Erythroblast (primary cell): ENCODE results near the gene RICTOR.

ENCODE experiments used
- DNase-seq, 2 experiments: peaks; one replicate each; lab custom pipeline; 2025; lab: John Stamatoyannopoulos, UW
- GATA1 ChIP-seq: IDR thresholded peaks from 2 replicates; pipeline ENCODE4 v1.6.1; 2011; ENCODE audit warnings: low read depth, mild to moderate bottlenecking, control low read depth, low read length, moderate library complexity
- POLR2A ChIP-seq: IDR thresholded peaks from 2 replicates; pipeline ENCODE4 v1.6.1; 2011; ENCODE audit warnings: mild to moderate bottlenecking, low read length

Gene RICTOR

DNA sequence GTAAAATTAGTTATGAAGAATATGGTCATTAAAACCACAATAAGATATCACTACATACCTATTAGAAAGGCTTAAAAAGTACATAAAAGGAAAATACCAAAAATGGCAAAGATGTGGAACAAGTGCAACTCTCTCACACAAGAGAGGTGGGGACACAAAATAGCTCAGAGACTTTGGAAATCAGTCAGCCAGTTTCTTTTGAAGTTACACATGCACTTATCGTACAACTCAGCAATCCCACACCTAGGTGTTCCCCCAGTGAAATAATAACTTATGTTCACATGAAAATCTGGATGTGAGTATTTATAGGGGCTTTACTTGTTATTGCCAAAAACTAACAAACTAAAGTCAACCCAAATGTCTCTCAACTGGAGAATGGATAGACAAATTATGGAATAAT lies 9.8 kb upstream of the RICTOR start:
- no peak for DNase-seq
- TF ChIP-seq GATA1 (no peak), POLR2A (no peak)

GRCh38 chr5:39082995-39083394 lies 8.8 kb upstream of the RICTOR start:
- TF ChIP-seq GATA1 = no peak
- no peak for TF ChIP-seq POLR2A

GRCh38 chr5:39080597-39081204 lies 6.5 kb upstream of the RICTOR start:
- TF ChIP-seq POLR2A = no peak
- TF ChIP-seq GATA1 = no peak
- peak; percentile 83 to 85 for DNase-seq

More at GRCh38 chr5:39082995-39083394, 8.8 kb upstream of the RICTOR start:
- no peak for DNase-seq

DNA sequence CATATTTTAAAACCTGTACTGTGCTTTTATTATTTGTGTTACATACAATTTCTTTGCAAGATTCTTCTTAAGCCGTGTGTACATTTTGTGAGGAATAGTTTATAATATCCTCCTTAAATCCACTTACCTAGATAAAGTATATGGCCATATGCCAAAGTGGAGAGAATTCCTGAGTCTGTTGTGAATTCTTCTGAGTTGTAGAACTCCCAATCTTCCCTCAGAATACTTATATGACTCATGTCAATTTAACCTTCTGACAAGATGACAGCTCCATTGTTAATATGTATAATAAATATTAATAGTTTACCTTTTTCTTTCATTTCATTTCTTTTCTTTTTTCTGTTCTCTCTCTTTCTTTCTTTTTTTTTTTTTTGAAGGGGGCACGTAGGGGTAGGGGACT lies 6.0 kb upstream of the RICTOR start:
- no peak for DNase-seq
- TF ChIP-seq GATA1 (no peak), POLR2A (no peak)

DNA sequence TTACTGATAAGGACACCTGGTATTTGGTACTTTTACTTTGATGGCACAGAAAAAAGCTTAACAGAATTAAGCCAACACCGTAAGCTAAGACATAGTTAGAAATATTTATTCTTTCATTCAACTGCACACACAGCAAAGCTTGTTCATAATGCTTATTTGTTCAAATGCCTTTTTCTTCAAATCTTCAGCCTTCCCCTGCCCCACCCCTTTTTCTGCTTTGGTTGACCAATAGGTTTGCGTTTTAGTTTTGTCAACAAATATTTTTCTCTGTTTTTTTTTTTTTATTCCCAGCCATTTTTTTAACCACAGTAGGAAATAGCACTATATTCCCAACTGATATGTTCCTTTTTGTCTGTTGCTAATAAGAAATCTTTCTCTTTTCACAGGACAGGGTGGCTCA lies 4.9 kb upstream of the RICTOR start:
- no peak for TF ChIP-seq POLR2A
- TF ChIP-seq GATA1 = no peak
- DNase-seq = no peak

GRCh38 chr5:39076757-39077728 lies 2.8 kb upstream of the RICTOR start:
- peak; percentile 36 to 48 for DNase-seq
- no peak for TF ChIP-seq GATA1
- TF ChIP-seq POLR2A = no peak

DNA sequence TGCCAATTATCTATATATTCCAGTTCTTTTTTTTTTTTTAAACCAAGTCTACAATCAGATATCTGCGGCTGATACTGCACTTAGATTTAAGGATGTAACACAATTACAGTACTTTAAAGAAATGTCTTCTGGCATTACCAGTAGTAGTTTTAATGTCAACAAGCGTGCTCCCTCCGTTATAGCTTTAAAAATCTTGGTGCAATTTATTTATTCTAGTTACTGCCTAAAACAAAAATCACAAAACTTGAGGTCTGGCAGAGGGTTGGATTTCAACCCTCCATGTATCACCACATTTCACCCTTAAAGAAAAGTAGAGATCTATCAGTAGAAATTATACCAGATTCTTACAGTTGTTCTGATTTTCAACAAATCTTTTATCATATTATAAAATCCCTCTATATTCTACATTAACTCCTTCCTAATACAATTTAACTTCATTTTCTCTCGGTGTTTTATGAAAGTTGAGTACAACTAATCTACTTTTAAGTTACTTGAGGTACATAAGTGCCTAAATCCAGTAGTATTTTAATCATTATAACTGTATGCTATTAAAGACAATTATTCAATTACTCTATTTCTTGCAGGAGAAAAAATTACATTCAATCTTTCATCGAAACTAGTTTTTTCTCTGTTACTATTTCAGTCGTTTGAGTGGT lies 2.0 kb upstream of the RICTOR start:
- DNase-seq = no peak
- TF ChIP-seq POLR2A = no peak
- no peak for TF ChIP-seq GATA1

DNA sequence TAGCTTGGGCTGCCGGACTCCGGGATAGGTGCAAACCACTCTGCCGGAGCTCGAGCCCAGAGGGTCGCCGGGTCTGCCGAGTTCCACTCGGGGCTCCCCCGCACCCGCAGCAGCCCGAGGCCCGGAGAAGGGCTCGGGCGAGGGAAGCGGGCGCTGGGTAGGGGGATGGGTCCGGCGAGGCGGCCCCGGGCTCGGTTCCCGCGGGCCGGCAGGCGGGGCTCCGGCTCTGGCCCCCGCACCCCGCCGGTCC lies 507 bp downstream of the RICTOR start:
- no peak for DNase-seq
- TF ChIP-seq GATA1 (no peak), POLR2A (no peak)

DNA sequence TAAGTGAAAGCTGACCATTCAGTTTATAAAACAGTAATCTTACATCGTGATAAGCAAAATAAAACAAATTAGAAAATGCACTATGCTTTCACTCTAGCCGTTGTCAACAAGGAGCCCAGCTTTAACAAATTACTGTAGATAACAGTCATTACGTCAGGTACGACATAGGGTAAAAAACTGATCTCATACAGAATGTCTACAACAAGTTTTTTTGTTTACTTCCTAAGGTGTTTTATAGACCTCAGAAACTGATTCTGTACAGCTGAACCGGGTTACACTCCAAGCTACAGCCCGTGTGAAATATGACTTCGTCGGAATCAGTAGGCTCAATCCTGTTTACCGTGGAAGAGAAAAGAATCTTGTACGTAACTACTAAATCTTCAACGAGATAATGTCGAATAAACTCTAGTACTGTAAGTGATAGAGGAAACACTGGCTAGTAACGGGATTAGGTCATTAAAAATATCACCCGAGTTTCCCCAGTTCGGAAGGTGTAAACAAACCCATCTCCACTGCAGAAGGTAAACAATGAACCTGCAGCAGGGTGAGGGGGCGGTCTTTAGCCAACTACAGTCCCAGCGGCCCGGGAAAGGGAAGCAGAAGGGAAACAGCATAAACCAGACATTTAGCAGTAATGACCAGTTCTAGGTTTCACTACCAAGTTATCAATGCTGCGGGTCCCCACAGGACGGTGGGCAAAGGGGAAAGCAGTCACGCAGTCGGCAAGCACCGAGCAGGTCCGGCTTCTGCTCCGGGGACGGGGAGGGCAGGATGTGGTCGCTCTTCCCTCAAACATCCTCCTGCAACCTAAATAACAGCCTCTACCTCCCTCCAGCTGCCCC lies 1.1 kb downstream of the RICTOR start:
- peak; percentile 69 to 84 for DNase-seq
- TF ChIP-seq POLR2A (no peak), GATA1 (no peak)

DNA sequence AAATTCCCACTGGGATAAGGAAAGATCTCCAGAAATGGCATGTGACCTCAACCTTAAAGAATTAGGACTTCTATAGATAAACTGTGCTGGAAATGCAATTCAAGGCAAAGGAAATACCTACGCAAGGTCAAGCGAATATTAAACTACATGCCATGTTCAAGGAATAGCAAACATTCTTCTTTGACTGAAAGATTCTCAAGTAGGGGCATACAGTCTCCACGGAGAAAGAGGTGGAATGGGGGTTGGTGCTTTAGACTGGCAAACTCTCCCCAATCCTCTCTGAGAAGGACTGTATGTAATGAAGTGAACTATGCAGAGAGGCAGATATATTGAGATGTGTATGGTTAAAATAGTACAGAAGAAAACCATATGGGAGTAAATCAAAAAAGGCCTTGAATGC lies 6.1 kb downstream of the RICTOR start:
- DNase-seq = no peak
- no peak for TF ChIP-seq POLR2A
- no peak for TF ChIP-seq GATA1

DNA sequence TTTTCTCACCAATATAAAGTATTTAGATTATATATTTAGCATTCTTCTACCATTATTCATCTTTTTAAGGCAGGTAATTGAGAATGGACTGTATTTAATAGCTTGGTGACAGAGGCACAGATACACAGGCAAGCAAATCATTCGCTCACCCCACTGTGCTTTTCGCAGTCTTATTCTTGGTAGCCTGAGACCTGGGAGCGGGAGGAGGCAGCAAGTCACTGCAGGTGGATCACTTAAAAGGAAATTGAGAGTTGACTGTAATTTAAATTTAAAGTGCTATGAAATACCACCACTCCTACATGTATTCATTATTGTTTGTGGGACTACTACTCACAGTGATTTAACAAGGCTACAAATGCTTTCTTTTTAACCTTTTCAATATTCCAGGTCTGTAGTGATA lies 9.7 kb downstream of the RICTOR start:
- no peak for TF ChIP-seq GATA1
- TF ChIP-seq POLR2A = no peak
- no peak for DNase-seq

DNA sequence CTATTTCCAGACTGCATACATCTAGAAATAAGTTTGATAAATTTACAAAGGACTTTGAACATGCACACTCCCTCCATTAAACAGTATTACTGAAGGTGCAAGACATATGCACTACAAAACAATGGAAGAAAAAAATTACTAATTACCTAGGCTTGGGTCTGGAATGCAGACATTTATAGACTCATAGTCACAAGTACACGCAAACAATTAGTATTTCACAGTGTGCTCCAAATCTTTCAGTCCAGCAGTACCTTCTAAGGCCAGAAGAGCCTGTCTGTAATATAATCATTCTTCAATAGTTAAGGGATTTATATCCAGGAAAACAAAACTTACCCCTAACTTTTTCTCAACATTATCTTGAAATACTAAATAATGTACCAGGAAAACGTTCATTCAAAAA lies 11.2 kb downstream of the RICTOR start:
- DNase-seq = no peak
- no peak for TF ChIP-seq POLR2A
- TF ChIP-seq GATA1 = no peak

DNA sequence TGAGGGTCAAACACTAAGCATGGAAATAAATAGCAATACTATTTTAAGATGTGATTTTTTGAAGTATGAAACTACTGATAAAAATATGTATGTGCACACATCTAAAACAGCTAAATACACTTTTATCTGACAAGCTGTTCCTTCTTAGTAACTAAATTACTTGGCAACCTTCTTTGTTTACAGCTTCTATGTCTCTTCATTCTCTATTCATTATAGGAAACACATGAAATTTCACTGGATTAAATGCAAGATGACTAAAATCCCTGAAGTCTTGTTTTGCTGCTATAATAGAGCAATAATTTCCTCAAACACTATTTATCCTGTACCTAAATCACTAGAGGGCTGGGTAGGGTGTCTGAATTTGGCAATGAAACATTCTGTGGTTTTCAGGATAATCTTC lies 11.7 kb downstream of the RICTOR start:
- no peak for DNase-seq
- TF ChIP-seq POLR2A = no peak
